Natural killer cell treated with Interleukin-12 subunit alpha and Interleukin-12 subunit beta and Interleukin-15 and Interleukin-18, amount 100 ng/mL, for 72 hours (primary cell): ENCODE data around the gene FLNB. TPM values are rescaled to one million over a fixed set of nuclear protein-coding genes. Genes with fewer than 3 reads are reported as not detected.

Source experiments
- ATAC-seq, 2 donors: fragments of 150-1000 bp; cut with Tn5 transposase in 1 of 2; sonication (Bioruptor Pico), chemical (Tn5 transposase) in 1 of 2; 2 replicates each; pipeline ENCODE4 v1.10.0; 2021
- DNase-seq: peaks from one replicate; pipeline ENCODE4 v3.0.0; 2022; ENCODE audit warnings: low spot score
- H3K27ac Mint-ChIP-seq, 2 donors: 1 replicate in 1 of 2; 2 replicates in 1 of 2; pipeline ENCODE4 v1.8.0; 2022; ENCODE audit warnings: mixed read lengths in 2 of 2, mild to moderate bottlenecking in 1 of 2, moderate library complexity in 1 of 2
- H3K27me3 Mint-ChIP-seq, 2 donors: 1 replicate in 1 of 2; 2 replicates in 1 of 2; pipeline ENCODE4 v1.8.0; 2022; ENCODE audit warnings: mixed read lengths in 2 of 2
- H3K36me3 Mint-ChIP-seq: one replicate; pipeline ENCODE4 v1.8.0; 2022; ENCODE audit warnings: mixed read lengths
- H3K4me1 Mint-ChIP-seq, 2 donors: 1 replicate in 1 of 2; 2 replicates in 1 of 2; pipeline ENCODE4 v1.8.0; 2022; ENCODE audit warnings: low read depth in 2 of 2, mixed read lengths in 2 of 2, mild to moderate bottlenecking in 1 of 2
- H3K4me3 Mint-ChIP-seq: one replicate; pipeline ENCODE4 v1.8.0; 2022; ENCODE audit warnings: mixed read lengths
- H3K9me3 Mint-ChIP-seq: 2 replicates; pipeline ENCODE4 v1.8.0; 2022; ENCODE audit warnings: mixed read lengths
- total RNA-seq, 2 donors: library from RNA; stranded (reverse); gene quantifications; one replicate each; pipeline ENCODE4 v1.2.3, GENCODE V29; 2022

The FLNB gene
- total RNA-seq, 2 donors from 2014 or later: 5.9 to 15.4 TPM

GRCh38 chr3:58022490-58022889 lies 14.3 kb downstream of the FLNB start:
- Mint-ChIP-seq H3K4me1 (no peaks in the 10 kb centered on the region), H3K36me3 (no peaks in the 10 kb centered on the region), H3K27ac (no peak overlapping the region), H3K27me3 (no peaks in the 10 kb centered on the region), H3K4me3 (no peak overlapping the region), H3K9me3 (no peaks in the 10 kb centered on the region)
- ATAC-seq (peak in 1 of 2 donors; percentile 64), DNase-seq (no peak)

- Mint-ChIP-seq H3K36me3 (no peaks in the 10 kb centered on the region), H3K27me3 (no peaks in the 10 kb centered on the region), H3K4me3 (no peak overlapping the region), H3K4me1 (no peaks in the 10 kb centered on the region), H3K27ac (no peak overlapping the region), H3K9me3 (no peaks in the 10 kb centered on the region)
- DNase-seq (no peak), ATAC-seq (no peak)
Measured at GRCh38 chr3:58023531-58023930, 15.3 kb downstream of the FLNB start.

GRCh38 chr3:58025406-58025805 lies 17.2 kb downstream of the FLNB start:
- no peaks in the 10 kb centered on the region for H3K9me3 Mint-ChIP-seq
- no peak overlapping the region for H3K4me3 Mint-ChIP-seq
- H3K27me3 Mint-ChIP-seq: no peaks in the 10 kb centered on the region
- no peaks in the 10 kb centered on the region for H3K36me3 Mint-ChIP-seq
- peaks cover 0 to 2% of the 10 kb centered on the region in 2 donors for H3K4me1 Mint-ChIP-seq
- no peak for DNase-seq
- no peak overlapping the region for H3K27ac Mint-ChIP-seq
- ATAC-seq: no peak

- no peak overlapping the region for H3K27ac Mint-ChIP-seq
- no peaks in the 10 kb centered on the region for H3K27me3 Mint-ChIP-seq
- no peak overlapping the region for H3K4me3 Mint-ChIP-seq
- no peaks in the 10 kb centered on the region for H3K9me3 Mint-ChIP-seq
- H3K36me3 Mint-ChIP-seq: no peaks in the 10 kb centered on the region
- DNase-seq (no peak), ATAC-seq (no peak)
- peaks cover 0 to 2% of the 10 kb centered on the region in 2 donors for H3K4me1 Mint-ChIP-seq
Measured at GRCh38 chr3:58025837-58026569, 17.8 kb downstream of the FLNB start.

GRCh38 chr3:58026598-58026997 lies 18.4 kb downstream of the FLNB start:
- Mint-ChIP-seq H3K9me3 (no peaks in the 10 kb centered on the region), H3K27me3 (no peaks in the 10 kb centered on the region), H3K4me3 (no peak overlapping the region), H3K4me1 (peaks cover 0 to 2% of the 10 kb centered on the region in 2 donors), H3K36me3 (no peaks in the 10 kb centered on the region), H3K27ac (no peak overlapping the region)
- ATAC-seq (no peak), DNase-seq (no peak)

- Mint-ChIP-seq H3K4me1 (peaks cover 0 to 2% of the 10 kb centered on the region in 2 donors), H3K36me3 (no peaks in the 10 kb centered on the region), H3K9me3 (no peaks in the 10 kb centered on the region), H3K4me3 (no peak overlapping the region), H3K27ac (no peak overlapping the region), H3K27me3 (no peaks in the 10 kb centered on the region)
- DNase-seq (no peak), ATAC-seq (no peak)
Measured at GRCh38 chr3:58027704-58028317, 19.6 kb downstream of the FLNB start.

GRCh38 chr3:58028902-58029301 lies 20.7 kb downstream of the FLNB start:
- H3K4me3 Mint-ChIP-seq: no peak overlapping the region
- no peaks in the 10 kb centered on the region for H3K36me3 Mint-ChIP-seq
- H3K27me3 Mint-ChIP-seq: no peaks in the 10 kb centered on the region
- peaks cover 0 to 2% of the 10 kb centered on the region in 2 donors for H3K4me1 Mint-ChIP-seq
- no peaks in the 10 kb centered on the region for H3K9me3 Mint-ChIP-seq
- ATAC-seq (no peak), DNase-seq (no peak)
- H3K27ac Mint-ChIP-seq: no peak overlapping the region

GRCh38 chr3:58029842-58030584 lies 21.8 kb downstream of the FLNB start:
- H3K36me3 Mint-ChIP-seq: no peaks in the 10 kb centered on the region
- DNase-seq (no peak), ATAC-seq (no peak)
- no peak overlapping the region for H3K27ac Mint-ChIP-seq
- no peak overlapping the region for H3K4me3 Mint-ChIP-seq
- H3K9me3 Mint-ChIP-seq: no peaks in the 10 kb centered on the region
- peaks cover 6 to 8% of the 10 kb centered on the region in 2 donors for H3K4me1 Mint-ChIP-seq
- no peaks in the 10 kb centered on the region for H3K27me3 Mint-ChIP-seq

GRCh38 chr3:58032186-58032585 lies 24.0 kb downstream of the FLNB start:
- Mint-ChIP-seq H3K27me3 (peaks cover 0 to 2% of the 10 kb centered on the region in 2 donors), H3K4me1 (peaks cover 18 to 20% of the 10 kb centered on the region in 2 donors), H3K4me3 (no peak overlapping the region), H3K9me3 (no peaks in the 10 kb centered on the region), H3K36me3 (no peaks in the 10 kb centered on the region), H3K27ac (no peak overlapping the region)
- DNase-seq: no peak
- no peak for ATAC-seq

- H3K4me1 Mint-ChIP-seq: peaks cover 17 to 20% of the 10 kb centered on the region in 2 donors
Measured at GRCh38 chr3:58034738-58035523, 26.7 kb downstream of the FLNB start.

GRCh38 chr3:58035524-58036255 lies 27.5 kb downstream of the FLNB start:
- Mint-ChIP-seq H3K27me3 (peaks cover 0 to 2% of the 10 kb centered on the region in 2 donors), H3K9me3 (no peaks in the 10 kb centered on the region), H3K36me3 (no peaks in the 10 kb centered on the region), H3K4me3 (peak overlapping the region; percentile 67), H3K27ac (peak overlapping the region; percentile 8 to 78), H3K4me1 (peaks cover 16 to 20% of the 10 kb centered on the region in 2 donors)
- no peak for DNase-seq
- ATAC-seq: no peak

More at GRCh38 chr3:58034738-58035523, 26.7 kb downstream of the FLNB start:
- Mint-ChIP-seq H3K27ac (peak overlapping the region; percentile 8 to 78), H3K9me3 (no peaks in the 10 kb centered on the region), H3K36me3 (no peaks in the 10 kb centered on the region), H3K27me3 (peaks cover 0 to 2% of the 10 kb centered on the region in 2 donors), H3K4me3 (peak overlapping the region; percentile 67)
- DNase-seq (no peak), ATAC-seq (peak; percentile 94 to 97)

GRCh38 chr3:58036293-58037032 lies 28.2 kb downstream of the FLNB start:
- Mint-ChIP-seq H3K27ac (peak overlapping the region in 1 of 2 donors; percentile 78), H3K27me3 (peaks cover 0 to 2% of the 10 kb centered on the region in 2 donors), H3K36me3 (no peaks in the 10 kb centered on the region), H3K9me3 (no peaks in the 10 kb centered on the region), H3K4me3 (no peak overlapping the region), H3K4me1 (peaks cover 21 to 26% of the 10 kb centered on the region in 2 donors)
- ATAC-seq (no peak), DNase-seq (no peak)
